Lung (tissue), 12 donors: ENCODE data around the gene CCDC201. TPM values are rescaled to one million over a fixed set of nuclear protein-coding genes. Genes with fewer than 3 reads are reported as not detected.

Source experiments
- ATAC-seq: fragments of 200-7000 bp; cut with Tn5 transposase; one replicate; pipeline ENCODE4 v1.9.1; 2020; ENCODE audit warnings: moderate number of reproducible peaks; ENCODE audit not compliant: insufficient read depth, low FRiP score
- DNase-seq, 3 donors: peaks; one replicate each; pipeline ENCODE4 v3.0.0-alpha.2; 2013 to 2017
- H3K27ac ChIP-seq, 2 donors: one replicate each; pipeline ENCODE4 v1.5.1; 2013; ENCODE audit warnings: mild to moderate bottlenecking in 2 of 2, moderate library complexity in 2 of 2, control low read depth in 1 of 2, inconsistent platforms in 1 of 2, low read depth in 1 of 2, low read length in 1 of 2
- H3K27me3 ChIP-seq, 3 donors: one replicate each; pipeline ENCODE4 v1.5.1; 2013; ENCODE audit warnings: low read length in 2 of 3; ENCODE audit not compliant: control insufficient read depth in 3 of 3, insufficient read depth in 3 of 3
- H3K36me3 ChIP-seq, 4 donors: one replicate each; pipeline ENCODE4 v1.5.1; 2013; ENCODE audit warnings: low read length in 4 of 4, mild to moderate bottlenecking in 1 of 4, moderate library complexity in 1 of 4; ENCODE audit not compliant: control insufficient read depth in 4 of 4, insufficient read depth in 4 of 4
- H3K4me1 ChIP-seq, 5 donors: one replicate each; pipeline ENCODE4 v1.5.1; 2013; ENCODE audit warnings: low read length in 5 of 5, mild to moderate bottlenecking in 2 of 5, moderate library complexity in 1 of 5; ENCODE audit not compliant: control insufficient read depth in 5 of 5, insufficient read depth in 5 of 5
- H3K4me3 ChIP-seq: one replicate; pipeline ENCODE4 v1.5.1; 2013; ENCODE audit warnings: mild to moderate bottlenecking, control low read depth, moderate library complexity
- H3K9ac ChIP-seq, 2 donors: one replicate each; pipeline ENCODE4 v1.5.1; 2013; ENCODE audit warnings: low read length in 2 of 2, control low read depth in 1 of 2; ENCODE audit not compliant: insufficient read depth in 1 of 2
- H3K9me3 ChIP-seq, 4 donors: one replicate each; pipeline ENCODE4 v1.5.1; 2013; ENCODE audit warnings: low read length in 3 of 4, mild to moderate bottlenecking in 1 of 4, moderate library complexity in 1 of 4; ENCODE audit not compliant: control insufficient read depth in 4 of 4, insufficient read depth in 3 of 4
- WGBS, 2 donors: extraction: QIAGEN DNeasy Blood & Tissue Kit; methylation state at CpG; one replicate each; pipeline ENCODE4 v1.1.7; 2013; 5-methylcytosine and 5-hydroxymethylcytosine counted together
- polyA plus RNA-seq, 2 donors: library from polyadenylated mRNA; stranded (reverse); fragments of 200-250 nt; gene quantifications; one replicate each; pipeline ENCODE4 v1.2.1, GENCODE V29; 2013
- total RNA-seq, 2 donors: library from RNA; depleted of rRNA in 1 of 2; stranded (reverse); fragments of >200 nt in 1 of 2; gene quantifications; one replicate each; pipeline ENCODE4 v1.2.1, GENCODE V29; 2014 to 2021
- TF ChIP-seq, protein P1 (sequence below): IDR thresholded peaks from 2 replicates; pipeline ENCODE4 v1.5.1; 2012; ENCODE audit warnings: mild to moderate bottlenecking; ENCODE audit errors: control extremely low read depth, extremely low read depth
- donor health status: control.
- donor health status: control.
- donor health status: Bipolar disorder and iron deficiency.
- donor health status: healthy.
- donor health status: DM: yes; HTN: yes; CAD: no.

The CCDC201 gene
- total and polyA plus RNA-seq, 4 donors = not detected

DNA sequence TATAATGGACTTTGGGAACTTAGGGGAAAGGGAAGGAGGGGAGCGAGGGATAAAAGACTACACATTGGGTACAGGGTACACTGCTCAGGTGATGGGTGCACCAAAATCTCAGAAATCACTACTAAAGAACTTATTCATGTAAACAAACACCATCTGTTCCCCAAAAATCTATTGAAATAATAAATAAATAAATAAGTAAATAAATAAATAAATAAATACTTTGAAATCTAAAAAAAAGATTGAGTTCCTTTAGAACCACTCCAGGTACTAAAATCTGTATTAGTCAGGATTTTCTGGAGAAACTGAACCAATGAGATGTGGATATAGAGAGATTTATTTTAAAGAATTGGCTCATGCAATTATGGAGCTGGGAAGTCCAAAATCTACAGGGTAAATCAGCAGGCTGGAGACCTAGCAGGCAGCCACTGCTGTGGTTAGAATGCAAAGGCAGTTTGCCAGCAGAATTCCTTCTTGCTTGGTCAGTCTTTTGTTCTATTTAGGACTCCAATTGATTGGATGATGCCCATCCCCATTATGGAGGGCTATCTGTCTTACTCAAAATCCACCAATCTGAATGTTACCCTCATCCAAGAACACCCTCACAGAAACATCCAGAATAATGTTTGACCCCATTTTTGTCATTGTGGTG lies 24.3 kb upstream of the CCDC201 start:
- H3K4me3 ChIP-seq = no peak overlapping the region
- peaks cover 0 to 2% (median 0%) of the 10 kb centered on the region in 4 donors for H3K9me3 ChIP-seq
- ATAC-seq = no peak
- H3K27ac ChIP-seq = no peak overlapping the region
- H3K9ac ChIP-seq = no peak overlapping the region
- TF ChIP-seq, protein P1, sequence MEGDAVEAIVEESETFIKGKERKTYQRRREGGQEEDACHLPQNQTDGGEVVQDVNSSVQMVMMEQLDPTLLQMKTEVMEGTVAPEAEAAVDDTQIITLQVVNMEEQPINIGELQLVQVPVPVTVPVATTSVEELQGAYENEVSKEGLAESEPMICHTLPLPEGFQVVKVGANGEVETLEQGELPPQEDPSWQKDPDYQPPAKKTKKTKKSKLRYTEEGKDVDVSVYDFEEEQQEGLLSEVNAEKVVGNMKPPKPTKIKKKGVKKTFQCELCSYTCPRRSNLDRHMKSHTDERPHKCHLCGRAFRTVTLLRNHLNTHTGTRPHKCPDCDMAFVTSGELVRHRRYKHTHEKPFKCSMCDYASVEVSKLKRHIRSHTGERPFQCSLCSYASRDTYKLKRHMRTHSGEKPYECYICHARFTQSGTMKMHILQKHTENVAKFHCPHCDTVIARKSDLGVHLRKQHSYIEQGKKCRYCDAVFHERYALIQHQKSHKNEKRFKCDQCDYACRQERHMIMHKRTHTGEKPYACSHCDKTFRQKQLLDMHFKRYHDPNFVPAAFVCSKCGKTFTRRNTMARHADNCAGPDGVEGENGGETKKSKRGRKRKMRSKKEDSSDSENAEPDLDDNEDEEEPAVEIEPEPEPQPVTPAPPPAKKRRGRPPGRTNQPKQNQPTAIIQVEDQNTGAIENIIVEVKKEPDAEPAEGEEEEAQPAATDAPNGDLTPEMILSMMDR = no peak
- H3K36me3 ChIP-seq = no peaks in the 10 kb centered on the region
- 100% methylated on average over 1 of the region's 1 CpG for WGBS, 2 donors
- no peaks in the 10 kb centered on the region for H3K27me3 ChIP-seq
- H3K4me1 ChIP-seq = peaks cover 0 to 4% (median 0%) of the 10 kb centered on the region in 5 donors
- DNase-seq = no peak

DNA sequence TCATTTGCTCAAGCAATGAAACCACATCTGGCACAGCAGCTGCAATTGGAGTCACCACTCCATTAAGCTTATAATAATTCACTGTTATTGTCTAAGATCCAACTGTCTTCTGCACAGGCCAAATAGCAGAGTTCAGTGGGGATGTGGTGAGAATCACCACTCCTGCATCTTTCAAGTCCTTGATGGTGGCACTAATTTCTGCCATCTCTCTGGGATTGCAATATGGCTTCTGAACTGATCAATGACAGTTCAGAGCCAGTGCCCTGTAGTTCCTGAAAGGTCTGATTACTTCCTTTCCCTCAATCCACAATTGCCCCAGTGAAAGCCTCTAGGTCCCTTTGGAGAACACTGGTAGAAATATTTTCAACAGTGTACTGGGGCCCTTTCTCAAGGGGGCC lies 21.8 kb upstream of the CCDC201 start:
- Histone ChIP-seq H3K4me3 (no peak overlapping the region), H3K4me1 (peaks cover 0 to 4% (median 0%) of the 10 kb centered on the region in 5 donors), H3K36me3 (no peaks in the 10 kb centered on the region), H3K27me3 (peaks cover 0 to 5% (median 4%) of the 10 kb centered on the region in 3 donors), H3K27ac (no peak overlapping the region), H3K9me3 (no peaks in the 10 kb centered on the region), H3K9ac (no peak overlapping the region)
- no peak for DNase-seq
- TF ChIP-seq, protein P1 = no peak
- ATAC-seq = no peak

DNA sequence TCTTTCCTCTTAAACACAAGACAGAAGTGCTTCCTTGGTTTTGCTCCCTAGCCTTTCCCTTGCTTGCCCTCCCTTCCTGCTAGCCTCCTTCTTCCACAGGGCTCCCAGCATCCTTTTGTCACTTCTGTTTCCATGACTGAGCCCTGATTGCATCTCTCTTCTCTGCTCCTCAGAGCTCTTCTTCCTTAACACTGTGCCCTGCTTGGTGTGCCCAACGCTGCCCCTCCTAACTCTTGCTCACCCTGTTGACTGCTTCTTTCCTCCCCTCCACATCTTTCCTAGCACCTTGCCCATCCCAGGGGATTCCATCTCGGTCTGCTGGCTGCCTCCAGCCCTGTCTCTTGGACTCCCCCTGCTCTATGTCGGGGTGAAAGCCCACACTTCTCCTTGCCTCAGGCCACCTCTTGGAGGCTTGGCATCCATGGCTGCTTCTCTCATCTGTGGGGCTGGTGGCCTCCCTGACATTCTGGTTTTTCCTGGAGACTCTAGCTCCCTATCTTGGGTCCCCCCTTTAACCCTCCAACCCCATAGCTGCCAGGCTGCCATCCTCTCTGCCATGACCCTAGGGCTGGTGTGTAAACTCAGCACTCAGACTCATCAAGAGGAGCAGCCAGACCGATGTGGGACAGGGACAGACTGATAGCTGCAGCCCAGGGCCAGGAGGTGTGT lies 21.2 kb upstream of the CCDC201 start:
- peaks cover 0 to 10% (median 4%) of the 10 kb centered on the region in 3 donors for H3K27me3 ChIP-seq
- H3K9ac ChIP-seq = no peak overlapping the region
- H3K36me3 ChIP-seq = no peaks in the 10 kb centered on the region
- ATAC-seq (no peak), DNase-seq (no peak)
- no peak overlapping the region for H3K4me3 ChIP-seq
- no peaks in the 10 kb centered on the region for H3K9me3 ChIP-seq
- 79 to 86% methylated on average over 4 of the region's 4 CpGs for WGBS, 2 donors
- TF ChIP-seq, protein P1 = no peak
- H3K4me1 ChIP-seq = peaks cover 0 to 4% (median 0%) of the 10 kb centered on the region in 5 donors
- H3K27ac ChIP-seq = no peak overlapping the region
